Heart right ventricle (tissue), 16 donors: ENCODE data around the gene NR2C1. TPM values are rescaled to one million over a fixed set of nuclear protein-coding genes. Genes with fewer than 3 reads are reported as not detected.

Source experiments
- ATAC-seq, 8 donors: fragments of 200-7000 bp; cut with Tn5 transposase; one replicate each; pipeline ENCODE4 v1.9.1; 2020; ENCODE audit warnings: mild to moderate bottlenecking in 8 of 8, moderate library complexity in 8 of 8, moderate number of reproducible peaks in 1 of 8
- DNase-seq, 2 donors: peaks; one replicate each; pipeline ENCODE4 v3.0.0-alpha.2; 2020
- H3K27ac ChIP-seq, 10 donors: fragments of 200-600 bp; sonication (generic) in 2 of 10; one replicate each; pipeline versions ENCODE4 v1.5.0 to v1.8.0; 2020 to 2022; ENCODE audit warnings: mild to moderate bottlenecking in 3 of 10
- H3K27me3 ChIP-seq, 7 donors: fragments of 200-600 bp; one replicate each; pipeline ENCODE4 v1.8.0; 2021 to 2022; ENCODE audit warnings: mild to moderate bottlenecking in 2 of 7
- H3K36me3 ChIP-seq, 9 donors: fragments of 200-600 bp; sonication (generic) in 1 of 9; one replicate each; pipeline versions ENCODE4 v1.5.0 to v1.8.0; 2020 to 2022; ENCODE audit warnings: mild to moderate bottlenecking in 2 of 9
- H3K4me1 ChIP-seq, 9 donors: fragments of 200-600 bp; sonication (generic) in 1 of 9; one replicate each; pipeline versions ENCODE4 v1.5.0 to v1.8.0; 2020 to 2022; ENCODE audit warnings: mild to moderate bottlenecking in 4 of 9
- H3K4me3 ChIP-seq, 10 donors: fragments of 200-600 bp; sonication (generic) in 2 of 10; one replicate each; pipeline versions ENCODE4 v1.5.0 to v1.8.0; 2020 to 2022; ENCODE audit warnings: mild to moderate bottlenecking in 7 of 10, moderate library complexity in 2 of 10
- H3K9me3 ChIP-seq, 11 donors: fragments of 200-600 bp in 10 of 11; sonication (generic) in 2 of 11; one replicate each; pipeline versions ENCODE4 v1.5.0 to v1.8.0; 2013 to 2022; ENCODE audit warnings: mild to moderate bottlenecking in 2 of 11, control low read depth in 1 of 11, moderate library complexity in 1 of 11
- whole genome bisulfite sequencing, 2 donors: extraction: QIAGEN DNeasy Blood & Tissue Kit; methylation state at CpG; one replicate each; pipeline ENCODE4 v1.1.7; 2013; ENCODE audit warnings: inconsistent platforms in 1 of 2; 5-methylcytosine and 5-hydroxymethylcytosine counted together
- intact Hi-C, 10 donors: fragments of 100-400 bp; cut with DNase I; formaldehyde crosslinking; loops; one replicate each; pipeline versions ENCODE4 v1.11.1 to v1.14.2; 2022
- polyA plus RNA-seq, 2 donors: library from polyadenylated mRNA; stranded (reverse); fragments of 200-250 nt; gene quantifications; one replicate each; pipeline ENCODE4 v1.2.3, GENCODE V29; 2013
- total RNA-seq, 10 donors: library from RNA; stranded (reverse); fragmentation: NEBNext Ultra II Directional in 3 of 10; extraction: Animal tissue kit (Norgen Biotek cat#: 25700) in 3 of 10; gene quantifications; one replicate each; pipeline versions ENCODE4 v1.2.1 to v1.2.4, GENCODE V29; 2021 to 2023
- TF ChIP-seq, protein P1 (sequence below), 9 donors: fragments of 200-600 bp; sonication (generic) in 2 of 9; IDR thresholded peaks; one replicate each; pipeline versions ENCODE4 v1.5.0 to v1.8.0; 2021 to 2022; ENCODE audit warnings: antibody characterized with exemption in 9 of 9, mild to moderate bottlenecking in 5 of 9, moderate library complexity in 1 of 9
- donor health status: Arrhythmogenic right ventricular cardiomyopathy.
- donor health status: ischemic (EF 13 %, LVEDD 7.1; RV severe dilation, severe dysfunction).
- donor health status: healthy with polysubstance abuse.
- donor health status: DM: no; HTN: yes; CAD: no.
- donor health status: DM: no; HTN: no; CAD: no.
- donor health status: ischemic (EF 25% LVEDD 6.9; RV normal size, moderate dysfunction).
- donor health status: ischemic (EF 25% LVEDD 5.7; RV mildly dilated, moderate dysfunction).
- donor health status: healthy.
- donor health status: DM: yes; HTN: yes; CAD: no.
- donor health status: Ischemic cardiomyopathy.
- donor health status: ischemic (EF 35%, LVEDD 5.7; RV mildly dilated, moderate dysfunction).
- donor health status: nonischemic (EF 11% LVEDD 7.7; RV severe dilation, severe dysfunction).
- donor health status: DM: yes; HTN: yes; CAD: no.
- donor health status: PGD.
- donor health status: ischemic (EF 29% LVEDD 5.4; RV normal size, mild dysfunction).
- donor health status: nonischemic (EF 23%, LVEDD 6.1; RV moderate dilation, normal function).

Gene NR2C1
- total and polyA plus RNA-seq, 12 donors: 11.3 to 189 (median 38.3) TPM

DNA sequence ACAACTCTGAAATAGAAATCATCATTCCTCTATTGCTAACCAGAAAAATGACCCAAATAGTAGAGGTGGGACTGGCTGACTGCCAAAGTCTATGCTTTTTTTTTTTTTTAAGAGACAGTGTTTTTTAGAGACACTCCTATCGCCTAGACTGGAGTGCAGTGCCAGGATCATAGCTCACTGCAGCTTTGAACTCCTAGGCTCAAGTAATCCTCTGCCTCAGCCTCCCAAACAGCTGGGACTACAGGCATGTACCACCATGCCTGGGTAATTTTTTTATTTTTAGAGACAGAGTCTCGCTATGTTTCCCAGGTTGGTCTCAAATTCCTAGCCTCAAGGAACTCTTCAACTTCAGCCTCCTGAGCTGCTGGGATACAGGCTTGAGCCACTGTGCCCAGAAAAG lies 19.2 kb downstream of the NR2C1 start:
- TF ChIP-seq, protein P1, sequence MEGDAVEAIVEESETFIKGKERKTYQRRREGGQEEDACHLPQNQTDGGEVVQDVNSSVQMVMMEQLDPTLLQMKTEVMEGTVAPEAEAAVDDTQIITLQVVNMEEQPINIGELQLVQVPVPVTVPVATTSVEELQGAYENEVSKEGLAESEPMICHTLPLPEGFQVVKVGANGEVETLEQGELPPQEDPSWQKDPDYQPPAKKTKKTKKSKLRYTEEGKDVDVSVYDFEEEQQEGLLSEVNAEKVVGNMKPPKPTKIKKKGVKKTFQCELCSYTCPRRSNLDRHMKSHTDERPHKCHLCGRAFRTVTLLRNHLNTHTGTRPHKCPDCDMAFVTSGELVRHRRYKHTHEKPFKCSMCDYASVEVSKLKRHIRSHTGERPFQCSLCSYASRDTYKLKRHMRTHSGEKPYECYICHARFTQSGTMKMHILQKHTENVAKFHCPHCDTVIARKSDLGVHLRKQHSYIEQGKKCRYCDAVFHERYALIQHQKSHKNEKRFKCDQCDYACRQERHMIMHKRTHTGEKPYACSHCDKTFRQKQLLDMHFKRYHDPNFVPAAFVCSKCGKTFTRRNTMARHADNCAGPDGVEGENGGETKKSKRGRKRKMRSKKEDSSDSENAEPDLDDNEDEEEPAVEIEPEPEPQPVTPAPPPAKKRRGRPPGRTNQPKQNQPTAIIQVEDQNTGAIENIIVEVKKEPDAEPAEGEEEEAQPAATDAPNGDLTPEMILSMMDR (IDR thresholded peaks at IDR 0.05): no peak
- Histone ChIP-seq H3K4me1 (no peaks in the 10 kb centered on the region), H3K9me3 (no peaks in the 10 kb centered on the region), H3K4me3 (no peak overlapping the region), H3K27ac (no peak overlapping the region), H3K27me3 (no peaks in the 10 kb centered on the region), H3K36me3 (peaks cover 0 to 100% (median 66%) of the 10 kb centered on the region in 9 donors)
- 62 to 73% methylated on average over 2 of the region's 2 CpGs for WGBS, 2 donors
- intact Hi-C loops: no loop called here
- DNase-seq (no peak), ATAC-seq (no peak)

DNA sequence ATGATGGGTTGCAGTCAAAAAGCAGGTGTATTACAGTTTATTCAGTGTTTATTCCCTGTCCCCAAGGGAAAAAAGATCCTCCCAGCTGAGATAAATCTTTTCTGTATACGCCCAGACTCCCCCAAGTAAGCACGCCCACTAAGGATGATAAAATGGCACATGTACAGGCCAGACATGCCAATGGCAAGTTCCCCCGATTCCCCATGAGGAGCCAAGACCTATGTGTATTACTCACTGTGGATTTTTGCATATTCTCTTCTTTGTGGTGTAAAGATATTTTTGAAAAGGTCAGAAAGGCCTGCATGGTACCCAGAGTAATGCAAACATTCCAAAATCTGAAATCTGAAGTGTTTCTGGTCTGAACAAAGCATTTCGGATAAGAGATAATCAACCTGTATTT lies 22.2 kb downstream of the NR2C1 start:
- Histone ChIP-seq H3K9me3 (no peaks in the 10 kb centered on the region), H3K4me1 (no peaks in the 10 kb centered on the region), H3K27ac (no peak overlapping the region), H3K27me3 (no peaks in the 10 kb centered on the region), H3K36me3 (peaks cover 0 to 100% (median 68%) of the 10 kb centered on the region in 9 donors), H3K4me3 (no peak overlapping the region)
- TF ChIP-seq, protein P1 (IDR thresholded peaks at IDR 0.05): no peak
- intact Hi-C loops: no loop called here
- DNase-seq (no peak), ATAC-seq (no peak)
- 92 to 93% methylated on average over 4 of the region's 4 CpGs for WGBS, 2 donors

DNA sequence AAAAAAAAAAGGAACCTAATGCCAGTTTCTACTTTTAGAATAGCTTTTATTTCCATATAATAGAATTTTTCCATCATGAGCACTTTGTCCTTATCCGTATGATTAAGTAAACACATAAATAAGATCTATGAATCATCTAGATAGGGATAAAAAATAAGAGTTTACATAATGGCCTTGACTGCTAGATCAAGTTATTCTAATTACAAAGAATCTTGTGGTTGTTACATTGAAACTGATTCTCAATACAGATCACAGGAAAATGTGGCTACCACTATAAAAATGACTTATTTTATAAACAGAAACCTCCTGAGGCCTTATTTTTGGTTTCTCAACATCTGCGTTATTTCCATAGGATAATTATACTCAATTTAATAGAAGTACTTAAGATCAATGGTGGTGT lies 35.5 kb downstream of the NR2C1 start:
- H3K36me3 ChIP-seq: peaks cover 0 to 100% (median 29%) of the 10 kb centered on the region in 9 donors
- WGBS, 2 donors: 91 to 93% methylated on average over 2 of the region's 2 CpGs
- no peaks in the 10 kb centered on the region for H3K27me3 ChIP-seq
- H3K9me3 ChIP-seq: no peaks in the 10 kb centered on the region
- H3K4me1 ChIP-seq: peaks cover 0 to 6% (median 0%) of the 10 kb centered on the region in 9 donors
- no peak for DNase-seq
- no peak for ATAC-seq
- no peak overlapping the region for H3K4me3 ChIP-seq
- intact Hi-C loops: no loop called here
- TF ChIP-seq, protein P1 (IDR thresholded peaks at IDR 0.05): no peak
- H3K27ac ChIP-seq: no peak overlapping the region

DNA sequence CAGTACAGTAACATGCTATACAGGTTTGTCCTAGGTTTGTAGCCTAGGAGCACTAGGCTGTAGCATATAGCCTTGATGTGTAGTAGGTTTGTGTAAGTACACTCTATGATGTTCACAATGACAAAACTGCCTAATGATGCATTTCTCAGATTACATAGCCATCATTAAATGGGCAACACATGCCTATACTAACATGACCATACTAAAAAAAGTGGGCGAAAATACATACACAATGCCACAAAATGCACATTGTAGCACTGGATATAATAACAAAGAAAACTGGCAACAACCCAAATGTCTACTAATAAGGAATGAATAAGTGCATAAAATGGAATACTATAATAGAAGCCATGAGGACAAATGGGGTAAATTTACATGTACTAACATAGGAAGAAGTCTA lies 38.7 kb downstream of the NR2C1 start:
- H3K27me3 ChIP-seq: no peaks in the 10 kb centered on the region
- 94 to 95% methylated on average over 1 of the region's 1 CpG for WGBS, 2 donors
- H3K9me3 ChIP-seq: no peaks in the 10 kb centered on the region
- H3K4me3 ChIP-seq: no peak overlapping the region
- H3K36me3 ChIP-seq: peaks cover 0 to 100% (median 22%) of the 10 kb centered on the region in 9 donors
- H3K27ac ChIP-seq: no peak overlapping the region
- TF ChIP-seq, protein P1 (IDR thresholded peaks at IDR 0.05): no peak
- peaks cover 0 to 6% (median 0%) of the 10 kb centered on the region in 9 donors for H3K4me1 ChIP-seq
- no peak for DNase-seq
- intact Hi-C loops: no loop called here
- no peak for ATAC-seq
